Measurements from ENCODE around the gene SNX17. TPM values are rescaled to one million over a fixed set of nuclear protein-coding genes. Genes with fewer than 3 reads are reported as not detected.
"Not testable (repeated sequence)": the region's sequence is repeated elsewhere in the genome, so short reads cannot be mapped to it uniquely, and the experiment has no call there.

The SNX17 gene
- total RNA-seq, 1 donor from 2014 or later = 69.9 TPM

DNA sequence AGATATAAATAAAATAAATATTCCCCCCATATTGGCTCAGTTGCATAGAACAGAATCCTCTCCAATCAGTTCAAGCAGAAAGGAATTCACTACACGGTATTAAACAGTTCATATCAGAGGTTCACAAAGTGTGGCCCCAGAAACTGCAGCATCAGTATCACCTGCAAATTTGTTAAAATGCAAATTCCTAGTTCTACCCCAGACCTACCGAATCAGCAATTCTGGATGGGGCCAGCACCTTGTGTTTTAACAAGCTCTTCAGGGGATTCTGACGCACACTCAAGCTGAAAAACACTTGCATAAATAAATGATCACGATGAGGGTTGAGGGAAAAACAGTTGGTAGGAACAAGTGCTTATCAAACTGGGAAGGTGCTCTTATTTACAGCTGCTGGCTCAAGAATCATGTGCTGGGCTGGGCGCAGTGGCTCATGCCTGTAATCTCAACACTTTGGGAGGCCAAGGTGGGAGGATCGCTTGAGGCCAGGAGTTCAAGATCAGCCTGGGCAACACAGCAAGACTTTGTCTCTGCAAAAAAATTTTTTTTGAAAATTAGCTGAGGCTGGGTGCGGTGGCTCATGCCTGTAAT is 20.2 kb upstream of the SNX17 start:
- H3K27ac Mint-ChIP-seq (ENCODE audit: unreplicated experiment) = no peak overlapping the region
- Histone ChIP-seq H3K79me2 (ENCODE audit: insufficient read depth, low read length) (peaks cover 94% of the 10 kb centered on the region), H3K9ac (ENCODE audit: low read length) (no peak overlapping the region), H3K4me2 (ENCODE audit: low read length) (no peak overlapping the region), H3K4me1 (ENCODE audit: insufficient read depth, low read length) (no peaks in the 10 kb centered on the region), H3K27ac (ENCODE audit: low read depth, low read length) (no peak overlapping the region), H3K27me3 (ENCODE audit: insufficient read depth, low read length) (no peaks in the 10 kb centered on the region), H3K36me3 (ENCODE audit: insufficient read depth, low read length) (no peaks in the 10 kb centered on the region), H3K9me3 (ENCODE audit: insufficient read depth, low read depth, low read length) (no peaks in the 10 kb centered on the region), H3K4me3 (ENCODE audit: insufficient read depth, low read depth, low read length) (no peak overlapping the region), H4K20me1 (ENCODE audit: insufficient read depth, low read length) (peaks cover 42% of the 10 kb centered on the region), H2AFZ (ENCODE audit: low read depth, low read length) (no peak overlapping the region)
- peaks cover 16% of the 10 kb centered on the region for H3K4me1 Mint-ChIP-seq (ENCODE audit: low read depth, unreplicated experiment)
- no peak for DNase-seq (ENCODE audit: low read depth)
- H3K36me3 Mint-ChIP-seq (ENCODE audit: low read depth, unreplicated experiment) = no peaks in the 10 kb centered on the region
- H3K27me3 Mint-ChIP-seq (ENCODE audit: low read depth, unreplicated experiment) = no peaks in the 10 kb centered on the region
- FAIRE-seq = no peak
- H3K9me3 Mint-ChIP-seq (ENCODE audit: unreplicated experiment) = no peaks in the 10 kb centered on the region
- TF ChIP-seq, protein P1, sequence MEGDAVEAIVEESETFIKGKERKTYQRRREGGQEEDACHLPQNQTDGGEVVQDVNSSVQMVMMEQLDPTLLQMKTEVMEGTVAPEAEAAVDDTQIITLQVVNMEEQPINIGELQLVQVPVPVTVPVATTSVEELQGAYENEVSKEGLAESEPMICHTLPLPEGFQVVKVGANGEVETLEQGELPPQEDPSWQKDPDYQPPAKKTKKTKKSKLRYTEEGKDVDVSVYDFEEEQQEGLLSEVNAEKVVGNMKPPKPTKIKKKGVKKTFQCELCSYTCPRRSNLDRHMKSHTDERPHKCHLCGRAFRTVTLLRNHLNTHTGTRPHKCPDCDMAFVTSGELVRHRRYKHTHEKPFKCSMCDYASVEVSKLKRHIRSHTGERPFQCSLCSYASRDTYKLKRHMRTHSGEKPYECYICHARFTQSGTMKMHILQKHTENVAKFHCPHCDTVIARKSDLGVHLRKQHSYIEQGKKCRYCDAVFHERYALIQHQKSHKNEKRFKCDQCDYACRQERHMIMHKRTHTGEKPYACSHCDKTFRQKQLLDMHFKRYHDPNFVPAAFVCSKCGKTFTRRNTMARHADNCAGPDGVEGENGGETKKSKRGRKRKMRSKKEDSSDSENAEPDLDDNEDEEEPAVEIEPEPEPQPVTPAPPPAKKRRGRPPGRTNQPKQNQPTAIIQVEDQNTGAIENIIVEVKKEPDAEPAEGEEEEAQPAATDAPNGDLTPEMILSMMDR (IDR thresholded peaks at IDR 0.05; ENCODE audit: insufficient read depth, low read depth, low read length) = no peak
- TF ChIP-seq EZH2 (IDR thresholded peaks at IDR 0.05; ENCODE audit: insufficient read depth, low read length) = no peak
- no peak overlapping the region for H3K4me3 Mint-ChIP-seq (ENCODE audit: unreplicated experiment)

DNA sequence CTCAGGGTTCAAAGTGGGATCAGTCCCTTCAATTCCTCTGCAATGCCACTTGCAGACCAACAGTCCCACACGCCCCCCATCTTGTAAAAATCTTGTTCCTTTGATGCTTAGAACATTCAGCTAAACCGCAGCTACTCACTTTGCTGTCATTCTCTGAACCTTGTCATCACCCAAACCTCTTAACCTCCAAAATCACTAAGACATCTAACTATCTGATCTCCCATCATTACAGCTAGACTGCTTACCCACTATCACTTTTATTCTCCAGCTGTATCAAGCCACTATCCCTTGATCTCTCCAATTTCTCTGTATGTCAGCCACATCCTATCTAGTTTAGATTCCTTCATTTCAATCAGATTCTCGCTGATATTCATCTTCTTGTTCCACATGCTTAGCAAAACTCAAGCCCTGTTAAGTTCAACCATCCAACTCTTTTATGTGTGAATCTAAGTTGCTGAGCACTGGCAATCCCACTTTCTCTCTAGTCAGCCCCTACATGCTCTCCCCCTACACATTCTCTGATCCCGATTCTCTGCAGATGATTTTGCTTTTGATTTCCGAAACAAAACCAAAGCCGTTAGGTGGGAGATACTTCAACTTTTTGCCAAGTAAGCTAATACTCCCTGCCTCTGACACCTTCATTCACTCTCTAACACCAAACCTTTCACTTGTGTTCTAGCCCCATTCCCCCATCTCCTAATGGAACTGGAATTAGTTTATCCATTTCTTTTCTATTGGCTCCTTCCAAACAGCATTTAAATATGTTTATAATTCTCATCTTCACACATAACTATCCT is 18.4 kb upstream of the SNX17 start:
- Histone ChIP-seq H3K79me2 (ENCODE audit: insufficient read depth, low read length) (peaks cover 90% of the 10 kb centered on the region), H3K9ac (ENCODE audit: low read length) (no peak overlapping the region), H3K4me1 (ENCODE audit: insufficient read depth, low read length) (no peaks in the 10 kb centered on the region), H3K36me3 (ENCODE audit: insufficient read depth, low read length) (no peaks in the 10 kb centered on the region), H2AFZ (ENCODE audit: low read depth, low read length) (no peak overlapping the region), H4K20me1 (ENCODE audit: insufficient read depth, low read length) (peaks cover 31% of the 10 kb centered on the region), H3K4me2 (ENCODE audit: low read length) (no peak overlapping the region), H3K27me3 (ENCODE audit: insufficient read depth, low read length) (no peaks in the 10 kb centered on the region), H3K27ac (ENCODE audit: low read depth, low read length) (no peak overlapping the region), H3K4me3 (ENCODE audit: insufficient read depth, low read depth, low read length) (no peak overlapping the region), H3K9me3 (ENCODE audit: insufficient read depth, low read depth, low read length) (no peaks in the 10 kb centered on the region)
- Mint-ChIP-seq H3K27ac (ENCODE audit: unreplicated experiment) (no peak overlapping the region), H3K4me1 (ENCODE audit: low read depth, unreplicated experiment) (peaks cover 16% of the 10 kb centered on the region), H3K27me3 (ENCODE audit: low read depth, unreplicated experiment) (no peaks in the 10 kb centered on the region), H3K4me3 (ENCODE audit: unreplicated experiment) (no peak overlapping the region), H3K9me3 (ENCODE audit: unreplicated experiment) (peaks cover 3% of the 10 kb centered on the region), H3K36me3 (ENCODE audit: low read depth, unreplicated experiment) (no peaks in the 10 kb centered on the region)
- FAIRE-seq (no peak), DNase-seq (ENCODE audit: low read depth) (no peak)
- no peak for TF ChIP-seq EZH2 (IDR thresholded peaks at IDR 0.05; ENCODE audit: insufficient read depth, low read length)
- TF ChIP-seq, protein P1 (IDR thresholded peaks at IDR 0.05; ENCODE audit: insufficient read depth, low read depth, low read length) = no peak

DNA sequence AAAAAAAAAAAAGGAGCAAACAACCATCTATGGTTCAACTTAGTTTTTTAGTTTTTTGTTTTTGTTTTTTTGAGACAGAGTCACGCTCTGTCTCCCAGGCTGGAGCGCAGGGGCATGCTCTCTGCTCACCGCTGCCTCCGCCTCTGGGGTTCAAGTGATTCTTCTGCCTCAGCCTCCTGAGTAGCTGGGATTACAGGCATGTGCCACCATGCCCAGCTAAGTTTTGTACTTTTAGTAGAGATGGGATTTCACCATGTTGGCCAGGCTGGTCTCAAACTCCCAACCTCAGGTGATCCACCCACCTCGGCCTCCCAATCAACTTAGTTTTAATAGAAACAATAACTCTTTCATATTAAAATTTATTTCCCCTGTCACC is 17.0 kb upstream of the SNX17 start:
- peaks cover 90% of the 10 kb centered on the region for H3K79me2 ChIP-seq (ENCODE audit: insufficient read depth, low read length)
- H3K36me3 Mint-ChIP-seq (ENCODE audit: low read depth, unreplicated experiment); H3K27me3 ChIP-seq (ENCODE audit: insufficient read depth, low read length); H3K4me2 ChIP-seq (ENCODE audit: low read length); H2AFZ ChIP-seq (ENCODE audit: low read depth, low read length); H3K27me3 Mint-ChIP-seq (ENCODE audit: low read depth, unreplicated experiment); H3K9me3 ChIP-seq (ENCODE audit: insufficient read depth, low read depth, low read length); H3K27ac ChIP-seq (ENCODE audit: low read depth, low read length); H3K4me1 ChIP-seq (ENCODE audit: insufficient read depth, low read length); H3K36me3 ChIP-seq (ENCODE audit: insufficient read depth, low read length); FAIRE-seq; DNase-seq (ENCODE audit: low read depth); H3K9me3 Mint-ChIP-seq (ENCODE audit: unreplicated experiment); H3K4me3 ChIP-seq (ENCODE audit: insufficient read depth, low read depth, low read length); H3K9ac ChIP-seq (ENCODE audit: low read length): not testable (repeated sequence)
- Mint-ChIP-seq H3K4me1 (ENCODE audit: low read depth, unreplicated experiment) (peaks cover 23% of the 10 kb centered on the region), H3K4me3 (ENCODE audit: unreplicated experiment) (peak overlapping the region; percentile 54), H3K27ac (ENCODE audit: unreplicated experiment) (peak overlapping the region; percentile 75)
- H4K20me1 ChIP-seq (ENCODE audit: insufficient read depth, low read length) = peaks cover 18% of the 10 kb centered on the region
